Cardiac fibroblast (primary cell): ENCODE data around the gene SERPINB1.
A peak's percentile ranks its signal among the peaks of the same experiment; 100 is the strongest.

Source experiments
- DNase-seq, 2 donors: peaks; one replicate each; pipeline versions ENCODE4 v3.0.0 to v3.0.0-alpha.2; 2010; ENCODE audit warnings: low read depth in 2 of 2
- H3K4me3 ChIP-seq, 2 donors: replicated peaks in 1 of 2; 1 replicate in 1 of 2; 2 replicates in 1 of 2; pipeline ENCODE4 v1.5.1; 2011; ENCODE audit warnings: low read depth in 2 of 2, low read length in 2 of 2, mild to moderate bottlenecking in 2 of 2, moderate library complexity in 1 of 2
- CTCF ChIP-seq: IDR thresholded peaks from one replicate; pipeline ENCODE4 v1.5.1; 2011; ENCODE audit warnings: low read depth, mild to moderate bottlenecking, low read length, inconsistent platforms

SERPINB1 gene

GRCh38 chr6:2852921-2853322 lies 11.3 kb upstream of the SERPINB1 start:
- no peak overlapping the region for H3K4me3 ChIP-seq
- no peak for DNase-seq
- no peak for TF ChIP-seq CTCF

GRCh38 chr6:2852514-2852855 lies 10.8 kb upstream of the SERPINB1 start:
- no peak for DNase-seq
- TF ChIP-seq CTCF = no peak

GRCh38 chr6:2851727-2852513 lies 10.3 kb upstream of the SERPINB1 start:
- no peak for DNase-seq
- no peak for TF ChIP-seq CTCF
- H3K4me3 ChIP-seq = no peak overlapping the region

More at GRCh38 chr6:2852514-2852855, 10.8 kb upstream of the SERPINB1 start:
- no peak overlapping the region for H3K4me3 ChIP-seq

- H3K4me3 ChIP-seq = no peak overlapping the region
- no peak for TF ChIP-seq CTCF
- peak; percentile 75 to 89 for DNase-seq
These were observed 9.0 kb upstream of the SERPINB1 start for GRCh38 chr6:2850538-2851113.

- TF ChIP-seq CTCF = no peak
- no peak overlapping the region for H3K4me3 ChIP-seq
- DNase-seq = no peak
These were observed 7.2 kb upstream of the SERPINB1 start for GRCh38 chr6:2848851-2849250.

GRCh38 chr6:2845880-2846208 lies 4.2 kb upstream of the SERPINB1 start:
- TF ChIP-seq CTCF = no peak
- no peak overlapping the region for H3K4me3 ChIP-seq
- no peak for DNase-seq
